Brain pericyte (primary cell): ENCODE measurements around the gene PPL.

Experiments
- DNase-seq: peaks from one replicate; pipeline ENCODE4 v3.0.0-alpha.2; 2012; ENCODE audit warnings: low read depth, low spot score

PPL gene

DNA sequence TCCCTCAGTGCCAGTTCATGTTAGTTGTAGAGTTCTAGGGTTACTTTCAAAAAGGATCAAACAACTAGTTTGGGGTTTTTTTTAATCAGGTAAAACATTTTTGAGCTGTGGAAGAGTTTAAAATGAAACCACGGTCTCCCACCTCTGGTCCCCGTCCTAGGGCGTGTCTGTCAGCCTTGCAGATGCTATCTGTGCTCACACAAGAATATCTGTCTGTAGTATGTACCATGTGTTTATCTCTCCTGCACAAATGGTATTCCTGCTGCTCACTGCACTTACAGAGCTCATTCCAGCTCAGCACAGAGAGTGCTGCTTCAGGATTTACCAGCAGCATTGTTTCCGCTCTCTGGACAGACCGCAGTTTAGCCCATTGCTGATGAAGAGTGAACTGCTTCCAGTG is 50.8 kb downstream of the PPL start:
- DNase-seq, result no peak

DNA sequence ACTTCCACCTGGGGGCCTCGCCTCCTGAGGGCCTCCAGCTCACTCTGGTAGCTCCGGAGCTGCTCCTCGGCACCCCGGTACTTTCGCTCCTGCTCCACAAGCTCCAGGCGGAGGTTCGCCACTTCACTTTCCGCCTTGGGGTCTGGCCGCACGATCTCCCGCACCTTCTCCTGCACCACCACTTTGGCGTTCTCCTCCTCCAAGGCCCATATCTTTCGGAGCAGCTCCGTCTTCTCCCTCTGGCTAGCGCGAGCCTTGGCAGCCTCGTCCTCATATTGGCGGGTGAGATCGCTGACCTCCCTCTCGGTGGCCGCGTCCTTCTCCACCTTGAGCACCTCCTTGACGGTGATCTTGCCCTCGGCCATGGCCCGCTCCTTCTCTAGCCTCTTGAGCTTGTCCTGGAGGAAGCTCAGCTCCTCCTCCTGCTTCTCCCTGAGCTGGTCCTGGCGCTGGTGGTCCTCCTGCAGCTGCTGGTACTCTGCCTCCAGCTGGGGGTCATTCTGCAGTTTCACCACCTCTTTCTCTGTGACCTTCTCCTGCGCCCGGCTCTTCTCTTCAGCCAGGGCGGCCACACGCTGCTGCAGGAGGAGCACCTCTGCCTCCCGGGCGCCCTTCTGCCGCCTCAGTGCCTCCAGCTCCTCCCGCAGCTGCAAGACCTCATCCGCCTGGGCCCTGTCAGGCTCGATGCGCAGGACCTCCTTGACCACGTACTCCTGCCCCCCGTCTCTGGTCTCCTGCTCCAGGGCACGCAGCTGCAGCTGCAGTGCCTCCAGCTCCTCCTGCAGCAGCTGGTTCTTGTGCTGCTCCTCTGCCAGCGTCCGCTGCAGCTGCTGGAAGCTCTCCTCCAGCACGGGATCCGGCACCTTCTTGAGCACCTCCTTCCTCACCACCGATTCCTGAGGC is 51.7 kb downstream of the PPL start:
- DNase-seq, result no peak

DNA sequence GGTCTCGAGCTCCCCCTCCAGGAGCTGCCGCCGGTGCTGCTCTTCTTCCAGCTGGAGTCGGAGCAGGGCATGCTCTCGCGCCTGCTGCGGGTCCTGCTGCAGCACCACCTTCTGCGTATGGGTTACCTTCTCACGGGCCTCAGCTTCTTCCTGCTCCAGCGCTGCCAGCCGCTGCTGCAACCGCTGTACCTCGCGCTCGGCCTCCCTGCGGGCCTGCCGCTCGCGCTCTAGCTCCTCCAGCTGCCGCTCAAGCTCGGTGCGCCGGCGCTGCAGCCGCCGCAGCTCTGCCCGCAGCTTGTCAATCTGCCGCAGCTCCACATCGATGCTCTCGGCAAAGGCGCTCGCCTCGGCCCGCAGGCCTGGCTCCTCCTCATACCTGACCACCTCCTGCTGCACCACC is 52.7 kb downstream of the PPL start:
- no peak for DNase-seq

DNA sequence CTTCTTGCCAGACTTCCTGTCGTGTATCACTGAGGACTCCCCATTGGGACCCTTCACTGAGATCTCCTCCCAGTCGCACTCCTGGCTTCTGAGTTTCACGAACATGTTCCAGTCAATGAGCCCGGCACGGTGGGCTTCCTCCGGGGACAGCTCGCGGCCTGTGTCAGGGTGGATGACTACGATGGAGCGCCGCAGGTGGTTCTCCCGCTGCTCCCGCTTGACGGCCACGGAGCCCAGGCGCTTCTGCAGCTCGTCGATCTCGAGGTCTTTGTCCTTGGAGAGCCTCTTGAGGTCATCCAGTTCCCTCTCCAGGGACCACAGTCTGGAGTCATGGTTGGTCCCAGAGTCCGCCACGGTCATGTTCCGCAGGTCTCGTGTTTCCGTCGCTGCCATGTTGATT is 53.4 kb downstream of the PPL start:
- DNase-seq, result no peak

DNA sequence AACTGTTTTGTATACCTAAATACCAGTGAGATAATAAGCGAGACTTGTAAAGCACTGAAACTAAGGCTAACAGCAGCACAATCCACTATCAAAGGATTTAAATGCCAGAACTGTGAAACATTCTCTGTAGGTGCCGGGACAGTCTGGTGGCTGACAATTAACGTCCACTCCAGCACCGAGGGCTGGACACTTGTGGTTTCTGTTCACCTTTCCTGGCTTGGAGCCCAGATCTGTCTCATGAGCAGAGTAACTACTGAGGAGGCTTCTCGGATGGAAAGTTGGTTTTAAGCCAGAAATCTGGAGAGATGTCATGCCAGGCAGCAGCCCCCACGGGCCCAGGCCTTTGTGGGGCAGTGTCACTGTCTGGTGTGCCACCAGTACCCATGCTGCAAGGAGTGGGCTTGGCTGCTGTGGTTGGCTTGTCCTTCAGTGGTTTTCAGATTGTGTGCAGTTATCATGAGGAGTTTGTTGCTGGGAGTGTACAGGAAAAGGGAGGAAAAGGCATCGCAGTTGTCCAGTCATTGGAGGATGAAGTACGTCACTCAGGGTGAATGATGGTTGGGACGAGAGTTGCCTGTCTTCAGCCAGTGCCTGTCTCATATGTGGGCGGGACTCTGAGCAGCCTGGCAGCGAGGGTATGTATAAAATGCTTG is 54.2 kb downstream of the PPL start:
- DNase-seq, result no peak

DNA sequence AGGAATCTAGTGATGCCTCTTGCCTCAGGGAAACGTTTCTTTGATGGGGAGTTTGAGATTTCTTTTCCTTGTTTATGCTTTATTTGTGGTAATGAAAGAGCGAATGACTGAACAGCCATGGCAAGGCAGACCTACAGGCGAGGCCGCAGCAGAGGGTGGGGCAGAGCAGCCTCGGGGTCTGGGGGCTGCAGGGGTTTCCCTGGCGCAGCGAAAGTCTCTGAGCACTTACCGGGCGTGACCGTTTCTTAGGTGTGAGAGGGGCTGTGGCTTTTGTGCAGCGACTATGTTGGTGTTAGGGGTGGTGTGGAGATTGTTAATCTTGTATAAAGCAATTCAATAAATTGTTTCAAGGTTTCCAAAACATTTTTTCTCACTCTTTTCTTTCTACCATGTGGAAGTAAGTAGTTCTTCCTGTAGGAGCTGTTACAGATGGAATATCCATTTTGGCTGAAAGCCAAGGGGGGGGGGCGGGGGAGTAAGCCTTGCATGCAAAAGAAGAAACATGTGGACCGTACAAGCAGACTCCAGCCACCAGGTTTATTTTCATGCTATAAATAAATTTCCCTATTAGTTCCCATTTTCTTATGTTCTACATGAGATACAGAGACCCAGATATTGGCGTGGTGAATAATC is 54.8 kb downstream of the PPL start:
- DNase-seq, result no peak

DNA sequence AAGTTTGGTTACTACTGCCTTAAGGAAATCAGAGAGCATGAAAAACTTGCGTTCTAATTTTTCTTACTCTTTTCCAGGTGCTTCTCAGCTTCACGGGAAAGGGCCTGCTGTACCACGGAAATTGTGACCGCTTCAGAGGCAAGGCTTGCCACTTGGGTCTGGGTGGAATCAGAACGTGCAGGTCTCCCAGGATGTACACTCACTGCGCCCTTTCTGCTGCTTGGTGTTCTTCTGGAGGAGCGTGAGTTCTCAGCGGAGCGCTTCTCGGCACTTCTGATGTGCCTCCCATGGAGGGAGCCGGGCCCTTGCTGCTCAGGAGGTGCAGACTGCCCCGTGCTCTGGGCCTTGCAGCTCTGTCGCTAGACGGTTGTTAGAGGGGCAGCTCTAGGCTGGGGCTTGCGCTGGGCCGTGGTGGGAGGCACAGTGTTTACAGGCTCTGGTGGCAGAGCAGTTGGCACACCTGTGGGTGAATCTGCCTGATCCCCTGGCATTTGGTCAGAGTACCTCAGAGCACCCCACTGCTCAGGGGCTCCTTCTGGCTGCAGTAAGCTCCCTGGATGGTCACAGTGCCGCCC is 56.9 kb downstream of the PPL start:
- DNase-seq, result no peak

DNA sequence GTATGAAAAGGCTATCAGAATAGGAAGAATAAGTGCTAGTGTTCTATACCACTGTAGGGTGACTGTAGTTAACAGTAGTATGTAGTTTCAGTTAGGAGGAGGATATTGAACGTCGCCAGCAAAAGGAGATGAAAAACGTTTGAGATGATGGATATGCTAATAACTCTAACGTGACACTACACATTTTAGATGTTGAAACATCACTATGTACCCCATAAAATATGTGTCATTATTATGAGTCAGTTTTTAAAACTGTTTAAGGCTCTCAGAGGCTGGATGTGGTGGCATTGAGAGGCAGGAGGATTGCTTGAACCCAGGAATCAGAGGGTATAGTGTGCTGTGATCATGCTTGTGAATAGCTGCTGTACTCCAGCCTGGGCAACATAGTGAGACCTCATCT is 57.9 kb downstream of the PPL start:
- DNase-seq, result no peak

DNA sequence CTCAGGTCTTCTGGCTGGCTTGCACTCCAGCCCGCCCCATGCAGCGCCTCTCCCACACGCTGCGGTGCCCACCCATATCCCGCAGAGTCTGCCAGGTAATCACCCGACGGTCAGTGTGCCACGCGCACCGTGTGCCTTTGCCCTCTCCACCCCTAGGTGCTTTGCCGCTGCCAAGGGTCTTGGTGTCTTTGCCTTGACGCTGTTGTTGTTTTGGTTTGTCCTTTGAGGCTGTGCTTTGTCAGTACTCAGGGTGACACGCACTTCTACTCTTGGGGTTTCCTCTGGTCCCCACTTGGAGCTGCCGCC is 59.6 kb downstream of the PPL start:
- no peak for DNase-seq

DNA sequence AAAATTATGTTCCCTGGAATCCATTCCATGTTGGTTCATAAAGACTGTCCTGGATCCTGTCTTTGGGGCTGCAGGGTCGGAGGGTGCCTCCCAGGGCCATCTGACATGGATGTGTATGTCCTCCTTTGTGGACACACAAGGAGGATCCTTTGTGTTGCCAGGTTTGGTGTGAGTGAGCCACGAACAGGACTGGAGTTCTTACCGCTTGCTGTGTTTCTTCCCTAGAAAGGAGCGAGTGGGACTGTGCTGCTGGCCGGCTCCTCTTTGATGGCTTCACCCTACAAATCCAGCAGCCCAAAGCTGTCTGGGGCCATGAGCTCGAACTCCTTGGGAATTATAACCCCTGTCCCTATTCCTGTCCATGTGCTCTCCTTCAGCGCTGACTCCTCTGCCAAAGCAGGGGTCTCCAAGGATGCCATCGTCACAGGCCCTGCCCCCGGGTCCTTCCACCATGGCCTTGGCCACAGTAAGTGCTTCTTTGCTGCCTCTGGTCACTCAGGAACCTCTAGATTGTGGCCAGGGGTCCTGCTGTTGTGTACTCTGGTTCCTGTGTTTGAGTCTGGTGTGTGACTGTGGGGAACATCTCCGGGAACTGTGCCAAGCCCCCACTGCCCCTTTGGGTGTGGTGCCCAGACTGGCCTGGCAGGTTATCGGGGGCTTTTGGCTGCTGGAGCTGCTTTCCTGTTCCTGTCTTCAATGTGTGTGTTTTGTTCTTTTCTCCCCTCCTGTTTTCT is 60.1 kb downstream of the PPL start:
- no peak for DNase-seq

DNA sequence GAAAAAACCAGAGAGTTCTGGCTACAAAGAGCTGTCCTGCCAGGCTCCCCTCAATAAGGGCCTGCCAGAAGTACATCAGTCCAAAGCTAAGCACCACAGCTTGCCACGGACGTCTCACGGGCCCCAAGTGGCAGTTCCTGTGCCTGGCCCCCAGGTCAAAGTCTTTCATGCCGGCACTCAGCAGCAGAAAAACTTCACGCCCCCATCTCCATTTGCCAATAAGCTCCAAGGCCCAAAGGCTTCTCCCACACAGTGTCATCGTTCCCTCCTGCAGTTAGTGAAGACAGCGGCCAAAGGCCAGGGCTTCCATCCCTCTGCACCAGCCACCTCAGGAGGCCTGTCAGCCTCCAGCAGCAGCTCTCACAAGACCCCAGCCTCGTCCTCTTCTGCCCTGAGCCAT is 62.3 kb downstream of the PPL start:
- no peak for DNase-seq

DNA sequence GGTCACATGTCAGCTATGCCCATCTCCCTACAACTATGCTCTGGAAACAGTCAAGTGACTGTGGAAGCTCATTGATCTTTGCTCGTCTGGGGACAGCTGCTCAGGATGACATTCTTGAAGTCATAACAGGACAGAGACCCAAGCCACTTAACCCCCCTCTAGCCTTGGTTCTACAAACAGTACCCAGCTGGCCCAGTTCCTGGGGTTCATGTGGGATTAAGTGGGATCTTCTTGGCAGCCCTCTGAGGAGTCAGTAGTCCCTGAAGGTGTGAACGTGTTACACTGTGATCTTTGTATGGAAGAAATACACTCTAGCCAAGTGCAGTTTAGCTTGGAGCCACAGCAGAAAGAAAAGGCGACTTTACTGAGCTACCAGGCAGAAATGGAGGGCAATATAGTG is 63.9 kb downstream of the PPL start:
- DNase-seq, result no peak

DNA sequence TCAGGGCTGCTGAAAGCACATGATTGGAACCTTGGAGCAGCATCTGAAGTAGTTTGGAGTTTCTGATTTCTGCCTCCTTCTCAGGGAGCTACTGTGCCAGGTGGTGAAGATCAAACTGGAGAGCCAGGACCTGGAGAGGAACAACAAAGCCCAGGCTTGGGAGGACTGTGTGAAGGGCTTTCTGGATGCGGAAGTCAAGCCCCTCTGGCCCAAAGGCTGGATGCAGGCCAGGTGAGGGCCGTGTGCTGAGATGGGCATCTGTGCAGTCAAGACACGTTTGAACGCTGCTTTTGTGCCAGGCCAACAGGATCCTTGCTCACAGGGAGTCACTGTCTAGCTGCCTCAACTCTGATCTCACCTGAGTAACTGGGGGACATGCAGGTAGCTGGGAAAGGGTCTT is 65.9 kb downstream of the PPL start:
- DNase-seq, result no peak

DNA sequence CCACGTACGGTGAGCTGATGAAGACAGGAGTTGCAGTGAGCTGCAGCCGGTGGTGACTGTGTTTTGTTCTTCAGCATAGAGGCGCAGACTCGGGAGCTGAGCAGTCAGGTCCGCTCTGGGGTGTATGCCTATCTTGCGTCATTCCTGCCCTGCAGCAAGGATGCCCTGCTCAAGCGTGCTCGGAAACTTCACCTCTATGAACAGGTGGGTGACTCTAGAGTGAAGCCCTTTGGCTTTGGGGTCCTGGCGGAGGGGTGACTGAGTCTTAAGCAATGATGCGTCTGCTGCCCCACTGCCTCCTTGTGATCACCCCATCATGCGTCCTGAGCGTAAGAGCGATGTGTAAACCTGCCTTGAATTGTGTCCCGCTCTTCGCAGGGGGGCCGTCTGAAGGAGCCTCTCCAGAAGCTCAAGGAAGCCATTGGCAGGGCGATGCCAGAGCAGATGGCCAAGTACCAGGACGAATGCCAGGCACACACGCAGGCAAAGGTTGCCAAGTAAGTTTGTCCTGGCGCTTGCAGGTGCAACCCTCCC is 66.7 kb downstream of the PPL start:
- no peak for DNase-seq

DNA sequence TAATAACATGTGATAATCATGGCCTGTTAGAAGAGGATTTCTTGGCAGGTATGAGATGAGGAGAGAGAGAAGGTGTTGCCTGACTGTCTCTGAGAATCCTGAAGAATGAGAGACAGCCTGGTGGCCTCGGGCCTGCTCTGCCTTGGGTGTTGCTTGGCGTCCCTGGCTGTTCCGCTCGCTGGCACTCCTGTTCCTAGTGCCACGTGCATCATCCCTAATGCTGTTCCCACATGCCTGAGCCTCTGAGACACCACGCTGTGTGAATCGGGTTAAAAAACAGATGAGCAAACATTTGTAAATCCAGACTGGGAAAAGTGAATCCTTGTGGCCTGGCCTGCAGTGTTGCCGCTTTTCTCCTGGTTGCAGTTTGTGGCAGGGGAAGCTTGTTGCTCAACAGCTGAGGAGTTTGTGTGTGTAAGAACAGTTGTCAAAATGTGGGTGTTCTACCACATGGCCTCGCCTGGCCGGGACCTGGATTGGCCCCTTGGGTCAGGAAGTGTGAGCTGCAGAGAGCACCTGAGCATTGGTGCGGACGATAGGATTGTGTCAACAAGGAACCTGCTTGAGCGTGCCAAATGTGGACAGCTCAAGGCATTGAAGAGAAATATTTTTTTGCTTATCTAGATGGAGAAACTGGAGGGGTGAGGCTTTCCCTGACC is 67.7 kb downstream of the PPL start:
- DNase-seq, result no peak

DNA sequence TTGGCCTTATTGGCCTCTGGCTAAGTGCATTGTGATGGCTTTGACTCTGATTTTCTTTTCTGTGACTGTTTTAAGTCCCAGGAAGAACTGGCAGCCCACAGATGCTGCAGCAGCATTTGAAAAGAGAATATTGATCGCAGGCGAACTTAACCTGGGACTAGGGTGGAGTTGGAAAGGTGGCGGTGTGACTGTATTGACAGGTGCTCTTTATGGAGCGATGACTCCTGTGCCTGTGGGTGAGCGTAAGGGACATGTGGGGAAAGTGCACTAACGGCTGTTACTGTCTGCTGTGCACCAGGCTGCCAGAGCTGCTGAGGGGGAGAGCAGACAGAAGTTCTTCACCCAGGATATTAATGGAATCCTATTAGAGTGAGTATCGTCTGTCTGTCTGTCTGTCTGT is 68.4 kb downstream of the PPL start:
- no peak for DNase-seq

DNA sequence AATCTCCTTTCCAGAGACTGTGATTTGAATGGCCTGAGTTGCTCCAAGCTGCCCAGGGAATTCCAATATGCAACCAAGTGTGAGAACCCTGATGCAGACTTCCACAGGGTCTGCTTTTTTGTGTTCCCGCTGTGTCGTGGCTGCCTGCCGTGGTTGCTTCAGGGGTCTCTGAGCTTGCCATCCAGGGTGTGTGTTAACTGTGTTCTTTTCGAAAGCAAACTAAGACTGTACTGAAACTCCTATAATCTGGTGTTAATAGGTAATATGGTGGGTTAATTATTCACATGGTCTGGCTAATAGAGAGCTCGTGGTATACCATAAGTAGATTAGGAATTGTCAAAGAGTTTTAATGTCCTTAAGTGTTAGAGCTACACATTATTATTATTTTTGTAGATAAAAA is 68.9 kb downstream of the PPL start:
- DNase-seq, result no peak

DNA sequence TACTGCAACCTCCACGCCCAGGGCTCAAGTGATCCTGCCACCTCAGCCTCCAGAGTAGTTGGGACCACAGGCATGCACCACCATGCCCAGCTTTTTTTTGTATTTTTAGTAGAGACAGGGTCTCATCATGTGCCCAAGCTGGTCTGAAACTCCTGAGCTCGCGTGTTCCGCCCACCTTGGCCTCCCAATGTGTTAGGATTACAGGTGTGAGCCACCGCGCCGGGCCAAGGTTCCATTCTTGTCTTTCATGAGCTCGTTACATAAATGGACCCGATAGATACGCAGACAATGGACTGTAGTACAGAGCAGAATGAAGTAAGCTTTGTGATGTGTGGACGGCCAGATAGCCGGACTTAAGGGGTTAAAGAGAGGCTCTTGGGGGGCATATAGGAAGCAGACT is 70.4 kb downstream of the PPL start:
- no peak for DNase-seq

DNA sequence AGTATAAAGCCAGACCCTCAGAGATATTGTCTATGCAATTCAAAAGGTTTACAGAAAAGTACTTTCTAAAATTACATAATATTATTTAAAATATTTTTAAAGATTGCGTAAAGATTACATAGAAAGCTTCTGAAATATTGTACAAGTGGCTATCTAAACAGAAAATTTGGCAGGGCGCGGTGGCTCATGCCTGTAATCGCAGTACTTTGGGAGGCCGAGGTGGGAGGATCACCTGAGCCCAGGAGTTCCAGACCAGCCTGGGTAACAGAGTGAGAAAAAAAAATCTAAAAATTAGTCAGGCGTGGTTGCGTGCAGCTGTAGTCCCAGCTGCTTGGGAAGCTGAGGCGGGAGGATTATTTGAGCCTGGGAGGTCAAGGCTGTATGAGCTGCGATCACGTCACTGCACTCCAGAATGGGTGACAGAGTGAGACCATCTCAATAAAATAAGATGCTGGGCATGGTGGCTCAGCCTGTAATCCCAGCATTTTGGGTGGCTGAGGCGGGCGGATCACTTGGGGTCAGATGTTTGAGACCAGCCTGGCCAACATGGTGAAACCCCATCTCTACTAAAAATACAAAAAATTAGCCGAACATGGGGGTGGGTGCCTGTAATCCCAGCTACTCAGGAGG is 71.6 kb downstream of the PPL start:
- no peak for DNase-seq

DNA sequence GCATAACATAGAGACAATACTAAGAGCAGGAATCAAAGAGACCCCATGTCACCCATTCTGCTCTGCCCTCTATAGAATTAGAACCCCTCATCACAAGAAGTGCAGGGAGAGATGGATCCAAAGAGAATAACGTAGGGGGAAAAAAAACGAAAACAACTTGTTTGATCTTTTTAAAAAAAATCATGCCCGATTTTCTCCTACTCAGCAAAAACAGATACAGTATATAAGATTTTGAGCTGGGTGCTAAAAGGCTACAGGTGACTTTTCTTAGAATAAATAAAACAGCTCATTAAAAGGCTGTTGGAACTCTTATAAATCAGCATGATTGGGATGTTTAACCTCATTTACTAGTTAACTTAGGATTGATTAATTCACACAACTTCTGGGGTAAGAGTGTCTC is 72.2 kb downstream of the PPL start:
- no peak for DNase-seq

DNA sequence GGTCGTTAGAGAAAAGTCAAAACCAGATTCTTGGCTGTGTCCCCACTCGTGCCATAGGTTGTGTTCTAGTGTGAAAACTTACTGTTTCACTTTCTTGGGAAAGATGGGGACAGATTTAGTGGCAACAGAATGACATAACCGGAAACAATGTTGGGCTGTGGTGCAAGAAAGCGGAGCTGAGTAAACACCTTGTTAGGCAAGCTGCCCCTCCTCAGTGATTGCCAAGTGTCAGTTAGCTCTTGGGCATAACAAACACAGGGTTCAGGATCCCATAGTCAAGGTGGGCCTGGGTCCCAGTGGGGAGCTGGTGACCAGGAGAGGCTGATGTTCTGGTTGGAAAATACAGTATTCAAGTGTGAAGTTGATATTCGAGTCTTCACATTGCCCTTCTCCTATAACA is 74.3 kb downstream of the PPL start:
- DNase-seq, result no peak
